H1 (cell line): ENCODE data around the gene CHMP4B. TPM values are rescaled to one million over a fixed set of nuclear protein-coding genes. Genes with fewer than 3 reads are reported as not detected.

Experiments
- CTCF ChIA-PET: fragments of 300-600 bp; sonication (Branson Sonifier 250); formaldehyde crosslinking; loops from one replicate; lab custom pipeline; 2021; ENCODE audit not compliant: partially characterized antibody; lab: Charles Lee
- POLR2A ChIA-PET: fragments of 300-600 bp; sonication (Branson Sonifier 250); formaldehyde crosslinking; loops from one replicate; lab custom pipeline; 2021; ENCODE audit warnings: inconsistent platforms; ENCODE audit not compliant: partially characterized antibody; lab: Charles Lee
- DNase-seq, 2 experiments: peaks; one replicate each; pipeline versions ENCODE4 v3.0.0 to v3.0.0-alpha.2; 2010 to 2022; ENCODE audit warnings: low spot score in 2 of 2, low read depth in 1 of 2, mixed read lengths in 1 of 2
- FAIRE-seq: peaks from 2 replicates; lab custom pipeline; 2011; peaks lifted over from hg19 to GRCh38; lab: Jason Lieb, UNC
- H2AFZ ChIP-seq: 2 replicates; pipeline ENCODE4 v1.8.1; 2012; ENCODE audit warnings: low read length, inconsistent platforms
- H2AK5ac ChIP-seq: 2 replicates; pipeline ENCODE4 v1.6.1; 2013; ENCODE audit warnings: low read depth, low read length
- H2BK120ac ChIP-seq: replicated peaks from 2 replicates; pipeline ENCODE3; 2013; ENCODE audit warnings: low read depth, low read length, inconsistent platforms
- H2BK12ac ChIP-seq: 2 replicates; pipeline ENCODE4 v1.6.1; 2013; ENCODE audit warnings: low read depth, low read length
- H2BK15ac ChIP-seq: 2 replicates; pipeline ENCODE4 v1.6.1; 2013; ENCODE audit warnings: low read length
- H2BK20ac ChIP-seq: 2 replicates; pipeline ENCODE4 v1.6.1; 2013; ENCODE audit warnings: low read length
- H2BK5ac ChIP-seq: 2 replicates; pipeline ENCODE4 v1.6.1; 2013; ENCODE audit warnings: low read depth, low read length
- H3K14ac ChIP-seq: 2 replicates; pipeline ENCODE4 v1.6.1; 2013; ENCODE audit warnings: inconsistent platforms; ENCODE audit not compliant: insufficient read length
- H3K18ac ChIP-seq: 2 replicates; pipeline ENCODE4 v1.6.1; 2013; ENCODE audit warnings: low read length; ENCODE audit errors: extremely low read depth
- H3K23ac ChIP-seq: 2 replicates; pipeline ENCODE4 v1.6.1; 2013; ENCODE audit warnings: inconsistent platforms; ENCODE audit not compliant: insufficient read length
- H3K23me2 ChIP-seq: 2 replicates; pipeline ENCODE4 v1.6.1; 2013; ENCODE audit warnings: low read depth, low read length
- H3K27ac ChIP-seq: 2 replicates; pipeline ENCODE4 v1.6.1; 2011; ENCODE audit warnings: low read depth, low read length, inconsistent platforms
- H3K27me3 ChIP-seq, 4 experiments: replicated peaks in 1 of 4; 1 replicate in 1 of 4; 2 replicates in 3 of 4; pipeline versions ENCODE4 v1.6.1 to v1.8.1; 2011 to 2013; ENCODE audit warnings: low read length in 3 of 4, mild to moderate bottlenecking in 3 of 4, inconsistent platforms in 2 of 4, mixed read lengths in 2 of 4, moderate library complexity in 1 of 4; ENCODE audit not compliant: control insufficient read depth in 3 of 4, insufficient read depth in 3 of 4; ENCODE audit errors: extremely low read depth in 1 of 4
- H3K36me3 ChIP-seq, 4 experiments: 2 replicates each; pipeline versions ENCODE4 v1.6.1 to v1.8.1; 2011 to 2013; ENCODE audit warnings: mild to moderate bottlenecking in 4 of 4, low read length in 3 of 4, moderate library complexity in 2 of 4, control low read depth in 1 of 4, inconsistent platforms in 1 of 4; ENCODE audit not compliant: insufficient read depth in 4 of 4, control insufficient read depth in 2 of 4
- H3K4ac ChIP-seq: replicated peaks from 2 replicates; pipeline ENCODE3; 2013; ENCODE audit warnings: low read length, low read depth, mixed read lengths, inconsistent platforms; ENCODE audit not compliant: insufficient read length
- H3K4me1 ChIP-seq, 4 experiments: replicated peaks in 1 of 4; 1 replicate in 1 of 4; 2 replicates in 3 of 4; pipeline versions ENCODE4 v1.6.1 to v1.8.1; 2011 to 2013; ENCODE audit warnings: low read length in 3 of 4, inconsistent platforms in 2 of 4, mixed read lengths in 1 of 4; ENCODE audit not compliant: insufficient read depth in 4 of 4, control insufficient read depth in 3 of 4
- H3K4me2 ChIP-seq, 2 experiments: 2 replicates each; pipeline versions ENCODE4 v1.6.1 to v1.8.1; 2011 to 2013; ENCODE audit warnings: low read depth in 2 of 2, low read length in 2 of 2, control low read depth in 1 of 2, inconsistent platforms in 1 of 2, mild to moderate bottlenecking in 1 of 2; ENCODE audit not compliant: insufficient read depth in 1 of 2
- H3K4me3 ChIP-seq, 4 experiments: fragments of 200-600, 300-600 bp in 1 of 4; sonication (generic), shearing (Covaris generic), sonication (Bioruptor Twin) in 1 of 4; 2 replicates each; pipeline versions ENCODE4 v1.5.1 to v1.8.1; 2011 to 2016; ENCODE audit warnings: low read length in 4 of 4, low read depth in 3 of 4, control low read depth in 2 of 4, inconsistent platforms in 2 of 4, mild to moderate bottlenecking in 2 of 4, mixed read lengths in 1 of 4, moderate library complexity in 1 of 4; ENCODE audit not compliant: insufficient read depth in 2 of 4; ENCODE audit errors: extremely low read depth in 1 of 4
- H3K56ac ChIP-seq: replicated peaks from 2 replicates; pipeline ENCODE3; 2013; ENCODE audit warnings: low read depth, mild to moderate bottlenecking, mixed read lengths, low read length, inconsistent platforms; ENCODE audit not compliant: insufficient read length
- H3K79me1 ChIP-seq: 2 replicates; pipeline ENCODE4 v1.6.1; 2013; ENCODE audit warnings: low read depth, low read length, control low read depth
- H3K79me2 ChIP-seq, 2 experiments: 2 replicates each; pipeline versions ENCODE4 v1.6.1 to v1.8.1; 2012 to 2013; ENCODE audit warnings: low read length in 2 of 2, mild to moderate bottlenecking in 2 of 2, inconsistent platforms in 1 of 2; ENCODE audit not compliant: insufficient read depth in 2 of 2, control insufficient read depth in 1 of 2
- H3K9ac ChIP-seq, 4 experiments: replicated peaks in 1 of 4; 1 replicate in 1 of 4; 2 replicates in 3 of 4; pipeline versions ENCODE4 v1.6.1 to v1.8.1; 2011 to 2013; ENCODE audit warnings: low read depth in 3 of 4, low read length in 3 of 4, control low read depth in 2 of 4, mild to moderate bottlenecking in 2 of 4, moderate library complexity in 2 of 4, inconsistent platforms in 1 of 4; ENCODE audit errors: extremely low read depth in 1 of 4
- H3K9me3 ChIP-seq, 2 experiments: 2 replicates each; pipeline versions ENCODE4 v1.6.1 to v1.8.1; 2012 to 2013; ENCODE audit warnings: mild to moderate bottlenecking in 2 of 2, moderate library complexity in 2 of 2, control low read depth in 1 of 2, inconsistent platforms in 1 of 2, low read depth in 1 of 2, low read length in 1 of 2, mixed read lengths in 1 of 2; ENCODE audit not compliant: insufficient read depth in 2 of 2
- H4K20me1 ChIP-seq, 2 experiments: replicated peaks in 1 of 2; 2 replicates each; pipeline versions ENCODE3 to v1.8.1; 2011 to 2013; ENCODE audit warnings: inconsistent platforms in 2 of 2, low read length in 2 of 2, mild to moderate bottlenecking in 1 of 2; ENCODE audit not compliant: insufficient read depth in 2 of 2, control insufficient read depth in 1 of 2
- H4K5ac ChIP-seq: 2 replicates; pipeline ENCODE4 v1.6.1; 2013; ENCODE audit warnings: low read length, low read depth, mixed read lengths, inconsistent platforms; ENCODE audit not compliant: insufficient read length
- H4K8ac ChIP-seq: 2 replicates; pipeline ENCODE4 v1.8.0; 2013; ENCODE audit warnings: mild to moderate bottlenecking, moderate library complexity, low read length, inconsistent platforms; ENCODE audit not compliant: insufficient read depth; ENCODE audit errors: extremely low read depth
- H4K91ac ChIP-seq: replicated peaks from 2 replicates; pipeline ENCODE3; 2013; ENCODE audit warnings: low read length, mixed read lengths, inconsistent platforms; ENCODE audit not compliant: insufficient read length
- CHD2 ChIP-seq: IDR thresholded peaks from 2 replicates; pipeline ENCODE4 v1.6.1; 2012; ENCODE audit warnings: low read length, improper control_type of control experiment
- CTBP2 ChIP-seq: IDR thresholded peaks from 2 replicates; pipeline ENCODE4 v1.7.0; 2011; ENCODE audit warnings: borderline replicate concordance, mild to moderate bottlenecking, moderate library complexity, mixed read lengths, low read length; ENCODE audit not compliant: insufficient read depth, insufficient read length
- NANOG ChIP-seq: IDR thresholded peaks from 2 replicates; pipeline ENCODE4 v1.6.1; 2011; ENCODE audit warnings: low read length, low read depth, mild to moderate bottlenecking, inconsistent platforms; ENCODE audit not compliant: insufficient read depth, poor library complexity, severe bottlenecking
- NRF1 ChIP-seq: IDR thresholded peaks from 2 replicates; pipeline ENCODE4 v1.6.1; 2011; ENCODE audit warnings: mild to moderate bottlenecking, low read depth, low read length, improper control_type of control experiment
- SIRT6 ChIP-seq: IDR thresholded peaks from one replicate; pipeline ENCODE4 v1.7.1; 2012; ENCODE audit warnings: low read length, inconsistent platforms
- WGBS, 2 experiments: shearing (Covaris generic) in 1 of 2; methylation state at CpG; one replicate each; pipeline versions ENCODE4 v1.1.6 to v1.1.7; 2013 to 2015; ENCODE audit warnings: low lambda C conversion rate in 2 of 2, mixed read lengths in 2 of 2, inconsistent platforms in 1 of 2, low coverage in 1 of 2, missing lambda C conversion rate in 1 of 2; ENCODE audit not compliant: insufficient replicate concordance in 2 of 2, insufficient coverage in 1 of 2, insufficient read length in 1 of 2; ENCODE audit errors: extremely low coverage in 1 of 2, missing lambda C conversion rate in 1 of 2; 5-methylcytosine and 5-hydroxymethylcytosine counted together
- polyA plus RNA-seq, 7 experiments: library from polyadenylated mRNA; depleted of rRNA in 3 of 7; stranded (reverse) in 5 of 7; unstranded in 2 of 7; fragments of >200 nt in 5 of 7; fragments of 200-250 nt in 2 of 7; gene quantifications; 1 replicate in 5 of 7; 2 replicates in 1 of 7; 4 replicates in 1 of 7; pipeline versions ENCODE4 v1.2.1 to v1.2.3, GENCODE V29; 2011 to 2013; ENCODE audit warnings: missing spikeins in 2 of 7, mixed read lengths in 2 of 7
- total RNA-seq: library from RNA; stranded (reverse); fragmentation: NEBNext Ultra II Directional; extraction: Animal tissue kit (Norgen Biotek cat#: 25700); gene quantifications from 2 replicates; pipeline ENCODE4 v1.2.1, GENCODE V29; 2021

Gene CHMP4B
- total and polyA plus RNA-seq, 2 of the 8 experiments (the other 6 are each of a cell fraction or from before 2014, with no cell fraction given), result 38.6 to 66.3 TPM

DNA sequence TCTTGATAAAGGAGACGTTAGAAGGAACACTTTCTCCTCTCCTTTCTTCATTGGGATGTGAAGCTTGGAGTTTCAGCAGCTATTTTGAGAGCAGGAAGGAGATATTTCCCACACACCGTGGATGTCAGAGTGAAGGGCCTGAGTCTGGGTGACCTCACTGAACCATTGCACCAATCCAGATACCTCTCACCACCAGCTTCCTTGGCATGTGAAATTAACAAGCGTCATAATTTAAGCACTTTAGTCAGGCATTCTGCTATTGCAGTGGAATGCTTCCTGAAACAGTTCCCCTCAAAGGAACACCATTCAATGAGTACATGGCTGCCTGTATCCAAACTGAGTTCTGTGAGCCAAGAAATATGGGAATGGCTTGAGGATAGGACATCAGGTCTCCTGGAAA lies 83.7 kb downstream of the CHMP4B start:
- H2BK12ac ChIP-seq, result no peak overlapping the region
- 89% methylated on average over 3 of the region's 3 CpGs; no CpG with 5 or more reads in 1 of the 2 experiments for WGBS, 2 experiments
- TF ChIP-seq CTBP2, result no peak
- no peak for TF ChIP-seq NRF1
- TF ChIP-seq CHD2, result no peak
- no peak for TF ChIP-seq NANOG
- TF ChIP-seq SIRT6, result no peak
- TF ChIP-seq, all 59 proteins: peak for 0
- H2BK20ac ChIP-seq, result no peak overlapping the region
- no peak overlapping the region for H3K4me3 ChIP-seq
- no peak overlapping the region for H2AK5ac ChIP-seq
- no peaks in the 10 kb centered on the region for H4K20me1 ChIP-seq
- H3K14ac ChIP-seq, result no peak overlapping the region
- DNase-seq (no peak), FAIRE-seq (no peak)
- no peaks in the 10 kb centered on the region for H3K79me2 ChIP-seq
- no peak overlapping the region for H2BK15ac ChIP-seq
- POLR2A ChIA-PET, result interaction anchor here (1.4 kb wide), 1 partner anchor 12 kb away, joined by 3 read pairs; no protein-coding TSS in a partner anchor
- no peaks in the 10 kb centered on the region for H3K9me3 ChIP-seq
- H3K4me2 ChIP-seq, result no peak overlapping the region
- H3K36me3 ChIP-seq, result no peaks in the 10 kb centered on the region
- no peak overlapping the region for H4K91ac ChIP-seq
- CTCF ChIA-PET, result interaction anchor here (0.6 to 5.5 kb wide), 5 partner anchors 10 to 32 kb away, joined by 3 to 24 read pairs (median 5); no protein-coding TSS in a partner anchor
- no peaks in the 10 kb centered on the region; the same call in 1 of the 2 replicates for H3K23me2 ChIP-seq
- H3K4me1 ChIP-seq, result no peaks in the 10 kb centered on the region
- no peaks in the 10 kb centered on the region for H3K79me1 ChIP-seq
- no peak overlapping the region for H4K8ac ChIP-seq
- no peaks in the 10 kb centered on the region for H3K27me3 ChIP-seq
- H3K56ac ChIP-seq, result no peak overlapping the region
- H3K23ac ChIP-seq, result no peak overlapping the region
- no peak overlapping the region for H3K4ac ChIP-seq
- H3K27ac ChIP-seq, result no peak overlapping the region
- no peak overlapping the region for H3K9ac ChIP-seq
- no peak overlapping the region for H4K5ac ChIP-seq
- H2BK5ac ChIP-seq, result no peak overlapping the region
- H2AFZ ChIP-seq, result no peak overlapping the region
- no peak overlapping the region for H3K18ac ChIP-seq
- no peak overlapping the region for H2BK120ac ChIP-seq
